Thoracic aorta (tissue), 2 donors: ENCODE results near the gene IGFBP7. TPM values are rescaled to one million over a fixed set of nuclear protein-coding genes. Genes with fewer than 3 reads are reported as not detected.

ENCODE experiments used
- ATAC-seq: fragments of 150-250 bp; one replicate; pipeline ENCODE4 v1.8.0; 2017; ENCODE audit warnings: low read depth; ENCODE audit not compliant: insufficient number of reproducible peaks, low FRiP score
- DNase-seq: peaks from one replicate; pipeline ENCODE4 v3.0.0-alpha.2; 2020; ENCODE audit warnings: low spot score
- H3K27ac ChIP-seq, 2 donors: fragments of 200-600 bp; sonication (generic); 1 replicate in 1 of 2; 2 replicates in 1 of 2; pipeline ENCODE4 v1.5.1; 2016; ENCODE audit warnings: mild to moderate bottlenecking in 2 of 2, moderate library complexity in 2 of 2
- H3K27me3 ChIP-seq: fragments of 200-600 bp; sonication (generic); replicated peaks from 2 replicates; pipeline ENCODE4 v1.6.0; 2016; ENCODE audit warnings: mild to moderate bottlenecking; ENCODE audit not compliant: insufficient read depth
- H3K36me3 ChIP-seq: fragments of 200-600 bp; sonication (generic); one replicate; pipeline ENCODE4 v1.5.1; 2016
- H3K4me1 ChIP-seq, 2 donors: fragments of 200-600 bp; sonication (generic); 1 replicate in 1 of 2; 2 replicates in 1 of 2; pipeline versions ENCODE4 v1.5.1 to v1.6.0; 2016; ENCODE audit warnings: low read depth in 2 of 2, mild to moderate bottlenecking in 1 of 2; ENCODE audit not compliant: control insufficient read depth in 1 of 2
- H3K4me3 ChIP-seq: fragments of 200-600 bp; sonication (generic); 2 replicates; pipeline ENCODE4 v1.5.1; 2016; ENCODE audit warnings: mild to moderate bottlenecking
- H3K9me3 ChIP-seq: fragments of 200-600 bp; sonication (generic); 2 replicates; pipeline ENCODE4 v1.5.1; 2016
- CTCF ChIP-seq: fragments of 200-600 bp; sonication (generic); IDR thresholded peaks from one replicate; pipeline ENCODE4 v1.5.1; 2019; ENCODE audit warnings: antibody characterized with exemption
- total RNA-seq, 2 donors: library from RNA; depleted of rRNA; stranded (reverse); fragments of >200 nt; gene quantifications; one replicate each; pipeline versions ENCODE4 v1.1.0 to v1.2.3, GENCODE V29; 2016

Gene IGFBP7
- total RNA-seq, 2 donors from 2014 or later: 4,453 to 6,615 TPM

- H3K36me3 ChIP-seq: no peaks in the 10 kb centered on the region
- H3K27me3 ChIP-seq: no peaks in the 10 kb centered on the region
- H3K4me1 ChIP-seq: no peaks in the 10 kb centered on the region
- H3K4me3 ChIP-seq: no peak overlapping the region
- TF ChIP-seq CTCF: no peak
- no peak overlapping the region for H3K27ac ChIP-seq
- no peaks in the 10 kb centered on the region for H3K9me3 ChIP-seq
- DNase-seq: no peak
- ATAC-seq: no peak
Observed at GRCh38 chr4:57149833-57150232, 39.6 kb upstream of the IGFBP7 start.

- H3K36me3 ChIP-seq: no peaks in the 10 kb centered on the region
- ATAC-seq (no peak), DNase-seq (no peak)
- no peak overlapping the region for H3K4me3 ChIP-seq
- no peaks in the 10 kb centered on the region for H3K9me3 ChIP-seq
- no peaks in the 10 kb centered on the region for H3K27me3 ChIP-seq
- no peak for TF ChIP-seq CTCF
- no peaks in the 10 kb centered on the region for H3K4me1 ChIP-seq
- H3K27ac ChIP-seq: no peak overlapping the region
Observed at GRCh38 chr4:57148831-57149505, 38.8 kb upstream of the IGFBP7 start.

- H3K27ac ChIP-seq: no peak overlapping the region
- no peak for TF ChIP-seq CTCF
- H3K4me3 ChIP-seq: no peak overlapping the region
- ATAC-seq (no peak), DNase-seq (no peak)
- no peaks in the 10 kb centered on the region for H3K9me3 ChIP-seq
- H3K27me3 ChIP-seq: no peaks in the 10 kb centered on the region
- no peaks in the 10 kb centered on the region for H3K36me3 ChIP-seq
- no peaks in the 10 kb centered on the region for H3K4me1 ChIP-seq
Observed at GRCh38 chr4:57148177-57148576, 38.0 kb upstream of the IGFBP7 start.

GRCh38 chr4:57147335-57148060, 37.3 kb upstream of the IGFBP7 start:
- Histone ChIP-seq H3K27ac (no peak overlapping the region), H3K36me3 (no peaks in the 10 kb centered on the region), H3K9me3 (no peaks in the 10 kb centered on the region), H3K4me1 (no peaks in the 10 kb centered on the region), H3K4me3 (peak overlapping the region; percentile 29), H3K27me3 (no peaks in the 10 kb centered on the region)
- DNase-seq: no peak
- ATAC-seq: peak; percentile 88
- TF ChIP-seq CTCF: no peak

- Histone ChIP-seq H3K36me3 (no peaks in the 10 kb centered on the region), H3K9me3 (no peaks in the 10 kb centered on the region), H3K27ac (no peak overlapping the region), H3K4me3 (no peak overlapping the region), H3K4me1 (no peaks in the 10 kb centered on the region), H3K27me3 (no peaks in the 10 kb centered on the region)
- no peak for ATAC-seq
- no peak for DNase-seq
- no peak for TF ChIP-seq CTCF
Observed at GRCh38 chr4:57146444-57146843, 36.3 kb upstream of the IGFBP7 start.
